Stomach (tissue), 9 donors: ENCODE measurements around the gene HNF4A. TPM values are rescaled to one million over a fixed set of nuclear protein-coding genes. Genes with fewer than 3 reads are reported as not detected.
"Not testable (repeated sequence)": the region's sequence is repeated elsewhere in the genome, so short reads cannot be mapped to it uniquely, and the experiment has no call there.

Source experiments
- DNase-seq, 2 donors: peaks; one replicate each; pipeline versions ENCODE4 v3.0.0 to v3.0.0-alpha.2; 2013 to 2019
- H3K27ac ChIP-seq, 5 donors: fragments of 200-600 bp in 4 of 5; sonication (generic) in 4 of 5; one replicate each; pipeline ENCODE4 v1.5.1; 2013 to 2019; ENCODE audit warnings: mild to moderate bottlenecking in 1 of 5, moderate library complexity in 1 of 5
- H3K27me3 ChIP-seq, 3 donors: fragments of 200-600 bp; sonication (generic); one replicate each; pipeline ENCODE4 v1.5.1; 2017 to 2019; ENCODE audit warnings: mixed run types in 1 of 3
- H3K36me3 ChIP-seq, 4 donors: fragments of 200-600 bp; sonication (generic); 1 replicate in 3 of 4; 2 replicates in 1 of 4; pipeline ENCODE4 v1.5.1; 2016 to 2019
- H3K4me1 ChIP-seq, 4 donors: fragments of 200-600 bp; sonication (generic); one replicate each; pipeline ENCODE4 v1.5.1; 2016 to 2019
- H3K4me3 ChIP-seq, 4 donors: fragments of 200-600 bp; sonication (generic) in 3 of 4; one replicate each; pipeline ENCODE4 v1.5.1; 2016 to 2019; ENCODE audit warnings: mild to moderate bottlenecking in 1 of 4
- H3K9me3 ChIP-seq, 4 donors: fragments of 200-600 bp; sonication (generic); one replicate each; pipeline ENCODE4 v1.5.1; 2016 to 2019
- EP300 ChIP-seq: sonication (generic); formaldehyde crosslinking; IDR thresholded peaks from one replicate; pipeline ENCODE4 v1.6.1; 2017; ENCODE audit warnings: antibody characterized with exemption
- POLR2A ChIP-seq, 4 donors: fragments of 450-650 bp; IDR thresholded peaks; one replicate each; pipeline ENCODE4 v1.6.1; 2016; ENCODE audit warnings: antibody characterized with exemption in 4 of 4, control low read depth in 2 of 4, mild to moderate bottlenecking in 1 of 4, moderate library complexity in 1 of 4
- POLR2AphosphoS5 ChIP-seq, 3 donors: sonication (generic); formaldehyde crosslinking; IDR thresholded peaks; one replicate each; pipeline ENCODE4 v1.6.1; 2016; ENCODE audit warnings: antibody characterized with exemption in 3 of 3
- whole genome bisulfite sequencing, 5 donors: extraction: QIAGEN DNeasy Blood & Tissue Kit in 3 of 5; methylation state at CpG; one replicate each; pipeline versions ENCODE4 v1.1.5 to v1.1.7; 2013 to 2018; 5-methylcytosine and 5-hydroxymethylcytosine counted together
- intact Hi-C: fragments of 100-400 bp; cut with DNase I; formaldehyde crosslinking; loops from one replicate; pipeline ENCODE4 v1.15.1; 2023; ENCODE audit warnings: low total_unique reads
- polyA plus RNA-seq, 3 donors: library from polyadenylated mRNA; stranded (reverse); fragments of 200-250 nt; gene quantifications; one replicate each; pipeline ENCODE4 v1.2.3, GENCODE V29; 2013
- total RNA-seq, 5 donors: library from RNA; depleted of rRNA; stranded (reverse); fragments of >200 nt; gene quantifications; one replicate each; pipeline versions ENCODE4 v1.1.0 to v1.2.3, GENCODE V29; 2014 to 2016
- TF ChIP-seq, protein P1 (sequence below), 7 experiments: fragments of 450-650 bp in 4 of 7; fragments of 200-600 bp in 3 of 7; sonication (generic) in 3 of 7; IDR thresholded peaks; one replicate each; pipeline ENCODE4 v1.5.1; 2016 to 2019; ENCODE audit warnings: antibody characterized with exemption in 7 of 7, control low read depth in 2 of 7, mild to moderate bottlenecking in 1 of 7
- donor health status: healthy with polysubstance abuse.
- donor health status: Bipolar disorder and iron deficiency.
- donor health status: healthy.

The HNF4A gene
- total and polyA plus RNA-seq, 8 donors = 1.3 to 64.8 (median 23.5) TPM

DNA sequence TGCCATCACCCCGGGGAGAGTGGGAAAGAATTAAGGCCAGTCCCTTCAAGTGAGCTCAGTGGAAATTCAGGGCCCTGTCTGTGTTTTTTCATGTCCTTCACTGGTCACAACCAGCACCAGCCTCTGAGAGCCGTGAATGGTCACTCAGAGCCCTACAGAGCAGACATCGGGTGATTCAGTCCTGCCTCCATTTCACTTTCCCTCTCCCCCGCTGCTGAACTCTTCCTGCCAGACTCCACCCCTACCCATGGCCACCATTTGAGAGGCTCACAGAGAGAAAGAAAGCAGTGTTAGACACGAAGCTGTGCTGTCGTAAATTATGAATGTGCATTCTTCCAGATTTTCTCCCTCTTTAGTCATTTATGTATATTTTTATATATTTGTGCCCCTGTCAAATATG lies 13.3 kb upstream of the HNF4A start:
- TF ChIP-seq, protein P1, sequence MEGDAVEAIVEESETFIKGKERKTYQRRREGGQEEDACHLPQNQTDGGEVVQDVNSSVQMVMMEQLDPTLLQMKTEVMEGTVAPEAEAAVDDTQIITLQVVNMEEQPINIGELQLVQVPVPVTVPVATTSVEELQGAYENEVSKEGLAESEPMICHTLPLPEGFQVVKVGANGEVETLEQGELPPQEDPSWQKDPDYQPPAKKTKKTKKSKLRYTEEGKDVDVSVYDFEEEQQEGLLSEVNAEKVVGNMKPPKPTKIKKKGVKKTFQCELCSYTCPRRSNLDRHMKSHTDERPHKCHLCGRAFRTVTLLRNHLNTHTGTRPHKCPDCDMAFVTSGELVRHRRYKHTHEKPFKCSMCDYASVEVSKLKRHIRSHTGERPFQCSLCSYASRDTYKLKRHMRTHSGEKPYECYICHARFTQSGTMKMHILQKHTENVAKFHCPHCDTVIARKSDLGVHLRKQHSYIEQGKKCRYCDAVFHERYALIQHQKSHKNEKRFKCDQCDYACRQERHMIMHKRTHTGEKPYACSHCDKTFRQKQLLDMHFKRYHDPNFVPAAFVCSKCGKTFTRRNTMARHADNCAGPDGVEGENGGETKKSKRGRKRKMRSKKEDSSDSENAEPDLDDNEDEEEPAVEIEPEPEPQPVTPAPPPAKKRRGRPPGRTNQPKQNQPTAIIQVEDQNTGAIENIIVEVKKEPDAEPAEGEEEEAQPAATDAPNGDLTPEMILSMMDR (IDR thresholded peaks at IDR 0.05) = no peak
- TF ChIP-seq POLR2A (IDR thresholded peaks at IDR 0.05) = no peak
- no peak for TF ChIP-seq POLR2AphosphoS5 (IDR thresholded peaks at IDR 0.05)
- no peak for TF ChIP-seq EP300
- 57 to 72% (median 67%) methylated on average over 6 of the region's 6 CpGs for WGBS, 5 donors

DNA sequence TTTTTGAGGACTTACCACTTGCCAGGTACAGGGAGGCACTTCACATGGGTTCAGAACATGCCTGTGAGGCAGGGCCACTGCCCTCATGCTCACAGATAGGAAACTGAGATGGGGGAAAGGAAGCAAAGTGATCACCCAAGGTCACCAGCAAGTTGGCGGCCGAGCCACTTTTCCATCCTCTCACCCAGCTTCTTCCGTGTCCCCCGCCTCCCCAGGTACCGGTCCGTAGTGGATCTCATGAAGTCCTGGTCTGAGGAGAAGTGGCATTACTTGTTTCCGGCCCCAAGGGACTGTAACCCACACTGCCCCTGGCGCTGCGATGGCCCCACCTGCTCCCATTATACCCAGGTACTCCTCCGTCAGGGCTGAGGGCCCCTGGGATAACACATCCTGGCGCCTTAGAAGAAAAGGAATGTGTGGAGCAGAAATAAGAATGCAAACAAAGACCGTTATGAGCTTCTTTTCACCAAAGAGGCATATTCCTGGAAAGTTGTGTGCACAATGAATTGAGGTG lies 12.3 kb upstream of the HNF4A start:
- TF ChIP-seq POLR2AphosphoS5 (IDR thresholded peaks at IDR 0.05) (no peak), POLR2A (IDR thresholded peaks at IDR 0.05) (no peak), EP300 (no peak)
- TF ChIP-seq, protein P1 (IDR thresholded peaks at IDR 0.05) = no peak
- DNase-seq = no peak
- H3K4me1 ChIP-seq = peaks cover 0 to 4% (median 0%) of the 10 kb centered on the region in 4 donors
- no peak overlapping the region for H3K27ac ChIP-seq
- H3K27me3 ChIP-seq = peaks cover 0 to 11% (median 0%) of the 10 kb centered on the region in 3 donors
- intact Hi-C loops = no loop called here
- H3K9me3 ChIP-seq = no peaks in the 10 kb centered on the region
- H3K36me3 ChIP-seq = no peaks in the 10 kb centered on the region
- no peak overlapping the region for H3K4me3 ChIP-seq
- WGBS, 5 donors = 82 to 90% (median 84%) methylated on average over 11 to 12 of the region's 12 CpGs

More for the DNA sequence above, 13.3 kb upstream of the HNF4A start:
- DNase-seq = peak in 1 of 2 donors; percentile 29
- Histone ChIP-seq H3K27ac (no peak overlapping the region), H3K4me1 (peaks cover 0 to 4% (median 0%) of the 10 kb centered on the region in 4 donors), H3K9me3 (no peaks in the 10 kb centered on the region), H3K27me3 (peaks cover 0 to 20% (median 4%) of the 10 kb centered on the region in 3 donors), H3K36me3 (no peaks in the 10 kb centered on the region), H3K4me3 (no peak overlapping the region)
- intact Hi-C loops = no loop called here

DNA sequence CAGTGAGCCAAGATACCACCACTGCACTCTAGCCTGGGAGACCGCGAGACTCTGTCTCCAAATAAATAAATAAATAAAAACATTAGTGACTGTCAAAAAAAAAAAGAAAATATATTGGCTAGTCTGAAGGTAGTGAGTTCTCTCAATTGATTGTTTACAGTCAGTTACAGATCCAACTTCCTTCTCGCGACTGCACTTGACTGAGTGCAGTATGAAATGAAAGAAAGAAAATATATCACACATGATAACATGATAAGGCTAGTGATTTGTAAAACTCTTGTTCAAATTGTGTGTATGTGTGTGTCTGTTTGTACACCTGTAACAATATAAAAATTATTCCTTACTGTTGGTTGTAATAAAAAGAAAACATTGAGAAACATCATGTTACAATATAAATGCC lies 10.8 kb upstream of the HNF4A start:
- Histone ChIP-seq H3K36me3 (no peaks in the 10 kb centered on the region), H3K4me3 (no peak overlapping the region), H3K27ac (no peak overlapping the region), H3K9me3 (no peaks in the 10 kb centered on the region), H3K27me3 (peaks cover 0 to 6% (median 0%) of the 10 kb centered on the region in 3 donors), H3K4me1 (peaks cover 0 to 4% (median 0%) of the 10 kb centered on the region in 4 donors)
- no peak for TF ChIP-seq POLR2AphosphoS5 (IDR thresholded peaks at IDR 0.05)
- TF ChIP-seq, protein P1 (IDR thresholded peaks at IDR 0.05) = no peak
- TF ChIP-seq EP300 = no peak
- TF ChIP-seq POLR2A (IDR thresholded peaks at IDR 0.05) = no peak
- WGBS, 5 donors = 30 to 45% (median 33%) methylated on average over 4 of the region's 4 CpGs
- no peak for DNase-seq
- intact Hi-C loops = no loop called here

DNA sequence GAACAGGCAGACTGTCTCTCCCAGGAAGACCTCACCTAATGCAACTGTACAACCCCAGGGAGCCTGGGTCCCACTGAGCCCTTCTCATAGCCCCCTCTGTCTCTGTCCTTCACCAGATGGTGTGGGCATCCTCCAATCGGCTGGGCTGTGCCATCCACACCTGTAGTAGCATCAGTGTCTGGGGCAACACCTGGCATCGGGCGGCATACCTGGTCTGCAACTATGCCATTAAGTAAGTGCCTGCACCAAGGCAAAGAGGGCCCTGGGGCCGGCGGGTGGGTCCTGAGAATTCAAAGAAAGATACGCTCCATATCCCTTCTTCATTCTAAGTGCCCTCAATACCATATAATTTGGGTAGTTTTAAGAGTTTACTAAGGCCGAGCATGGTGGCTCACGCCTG lies 10.4 kb upstream of the HNF4A start:
- no peak overlapping the region for H3K4me3 ChIP-seq
- H3K9me3 ChIP-seq = no peaks in the 10 kb centered on the region
- peaks cover 0 to 6% (median 0%) of the 10 kb centered on the region in 3 donors for H3K27me3 ChIP-seq
- peaks cover 0 to 4% (median 0%) of the 10 kb centered on the region in 4 donors for H3K4me1 ChIP-seq
- no peak overlapping the region for H3K27ac ChIP-seq
- no peaks in the 10 kb centered on the region for H3K36me3 ChIP-seq
- WGBS, 5 donors = 85 to 91% (median 86%) methylated on average over 7 to 8 of the region's 8 CpGs
- DNase-seq = no peak
- TF ChIP-seq POLR2AphosphoS5 (IDR thresholded peaks at IDR 0.05) = no peak
- TF ChIP-seq POLR2A (IDR thresholded peaks at IDR 0.05) = no peak
- TF ChIP-seq, protein P1 (IDR thresholded peaks at IDR 0.05) = no peak
- intact Hi-C loops = no loop called here

DNA sequence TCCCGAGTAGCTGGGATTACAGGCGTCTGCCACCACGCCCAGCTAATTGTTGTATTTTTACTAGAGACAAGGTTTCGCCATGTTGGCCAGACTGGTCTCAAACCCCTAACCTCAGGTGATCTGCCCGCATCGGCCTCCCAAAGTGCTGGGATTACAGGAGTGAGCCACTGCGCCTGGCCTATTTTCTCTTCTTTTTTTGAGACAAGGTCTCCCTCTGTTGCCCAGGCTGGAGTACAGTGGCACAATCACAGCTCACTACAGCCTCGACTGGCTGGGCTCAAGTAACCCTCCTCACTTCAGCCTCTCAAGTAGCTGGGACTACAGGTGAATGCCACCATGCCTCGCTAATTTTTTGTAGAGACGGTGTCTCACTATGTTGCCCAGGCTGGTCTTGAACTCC lies 9.6 kb upstream of the HNF4A start:
- 89 to 94% (median 91%) methylated on average over 10 of the region's 10 CpGs for WGBS, 5 donors
- H3K27me3 ChIP-seq, H3K4me1 ChIP-seq, H3K36me3 ChIP-seq, H3K9me3 ChIP-seq, H3K27ac ChIP-seq, DNase-seq, H3K4me3 ChIP-seq, intact Hi-C loops: not testable (repeated sequence)
